Liver (tissue), 3 donors: ENCODE data around the gene CTRB1.

Source experiments
- ATF3 ChIP-seq: IDR thresholded peaks from 2 replicates; pipeline ENCODE4 v1.6.1; 2016; ENCODE audit warnings: antibody characterized with exemption
- CTCF ChIP-seq: fragments of 150-350 bp; IDR thresholded peaks from 2 replicates; pipeline ENCODE4 v1.5.1; 2017; ENCODE audit warnings: improper control_type of control experiment, low read depth, low read length; ENCODE audit not compliant: missing input control
- RAD21 ChIP-seq, 2 donors: IDR thresholded peaks; 2 replicates each; pipeline ENCODE4 v1.6.1; 2016; ENCODE audit warnings: antibody characterized with exemption in 2 of 2, mild to moderate bottlenecking in 2 of 2
- SP1 ChIP-seq: IDR thresholded peaks from 2 replicates; pipeline ENCODE4 v1.6.1; 2018; ENCODE audit warnings: antibody characterized with exemption, mild to moderate bottlenecking
- TAF1 ChIP-seq: conservative IDR thresholded peaks from 2 replicates; pipeline ENCODE4 v1.6.1; 2016; ENCODE audit warnings: antibody characterized with exemption, mild to moderate bottlenecking
- ZBTB33 ChIP-seq: IDR thresholded peaks from 2 replicates; pipeline ENCODE4 v1.6.1; 2016; ENCODE audit warnings: antibody characterized with exemption
- donor health status: healthy.
- donor health status: healthy.

GRCh38 chr16:75203667-75204409, 14.9 kb upstream of the CTRB1 start:
- no peak for TF ChIP-seq CTCF
- no peak for TF ChIP-seq RAD21 (IDR thresholded peaks at IDR 0.05)
- no peak for TF ChIP-seq ATF3
- TF ChIP-seq ZBTB33 = no peak
- TF ChIP-seq SP1 = no peak
- TF ChIP-seq TAF1 = no peak
